Fibroblast of villous mesenchyme (primary cell): ENCODE data around the gene TCF12. TPM values are rescaled to one million over a fixed set of nuclear protein-coding genes. Genes with fewer than 3 reads are reported as not detected.

Experiments used
- DNase-seq: peaks from one replicate; pipeline ENCODE4 v3.0.0-alpha.2; 2010; ENCODE audit warnings: low read depth
- H3K4me3 ChIP-seq: 2 replicates; pipeline ENCODE4 v1.5.1; 2011; ENCODE audit warnings: low read depth, mild to moderate bottlenecking, low read length
- small RNA-seq: library from RNA; depleted of rRNA; stranded (forward); fragments of <200 nt; gene quantifications from one replicate; pipeline ENCODE3, GENCODE V24; 2012
- total RNA-seq: library from RNA; depleted of rRNA; stranded (reverse); fragments of >200 nt; gene quantifications from 2 replicates; pipeline ENCODE4 v1.2.3, GENCODE V29; 2012
- TF ChIP-seq, protein P1 (sequence below): IDR thresholded peaks from 2 replicates; pipeline ENCODE4 v1.5.1; 2012; ENCODE audit warnings: low read depth, mild to moderate bottlenecking, low read length; ENCODE audit not compliant: insufficient read depth

Gene TCF12
- total RNA-seq, 1 donor, result 110 TPM

DNA sequence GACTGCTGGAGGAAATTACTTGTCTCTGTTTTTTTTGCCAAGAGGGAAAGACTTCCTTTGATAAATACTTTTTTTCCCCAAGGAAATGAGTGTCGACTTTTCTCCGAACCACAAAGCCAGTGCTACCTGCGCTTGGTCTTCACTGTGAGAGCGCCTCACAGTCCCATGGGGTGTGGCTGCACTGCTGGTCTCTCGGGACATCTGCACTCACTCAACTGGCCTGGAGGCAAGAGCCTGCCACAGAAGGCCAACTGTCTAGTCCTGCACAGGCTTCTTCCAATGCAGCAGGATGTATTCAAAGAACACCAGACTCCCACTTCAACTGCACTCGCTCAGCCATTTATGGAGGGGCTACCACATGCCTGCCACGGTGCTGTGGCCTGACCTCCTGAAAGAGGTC is 417.3 kb downstream of the TCF12 start:
- no peak for DNase-seq
- H3K4me3 ChIP-seq, result no peak overlapping the region
- TF ChIP-seq, protein P1, sequence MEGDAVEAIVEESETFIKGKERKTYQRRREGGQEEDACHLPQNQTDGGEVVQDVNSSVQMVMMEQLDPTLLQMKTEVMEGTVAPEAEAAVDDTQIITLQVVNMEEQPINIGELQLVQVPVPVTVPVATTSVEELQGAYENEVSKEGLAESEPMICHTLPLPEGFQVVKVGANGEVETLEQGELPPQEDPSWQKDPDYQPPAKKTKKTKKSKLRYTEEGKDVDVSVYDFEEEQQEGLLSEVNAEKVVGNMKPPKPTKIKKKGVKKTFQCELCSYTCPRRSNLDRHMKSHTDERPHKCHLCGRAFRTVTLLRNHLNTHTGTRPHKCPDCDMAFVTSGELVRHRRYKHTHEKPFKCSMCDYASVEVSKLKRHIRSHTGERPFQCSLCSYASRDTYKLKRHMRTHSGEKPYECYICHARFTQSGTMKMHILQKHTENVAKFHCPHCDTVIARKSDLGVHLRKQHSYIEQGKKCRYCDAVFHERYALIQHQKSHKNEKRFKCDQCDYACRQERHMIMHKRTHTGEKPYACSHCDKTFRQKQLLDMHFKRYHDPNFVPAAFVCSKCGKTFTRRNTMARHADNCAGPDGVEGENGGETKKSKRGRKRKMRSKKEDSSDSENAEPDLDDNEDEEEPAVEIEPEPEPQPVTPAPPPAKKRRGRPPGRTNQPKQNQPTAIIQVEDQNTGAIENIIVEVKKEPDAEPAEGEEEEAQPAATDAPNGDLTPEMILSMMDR, result no peak

DNA sequence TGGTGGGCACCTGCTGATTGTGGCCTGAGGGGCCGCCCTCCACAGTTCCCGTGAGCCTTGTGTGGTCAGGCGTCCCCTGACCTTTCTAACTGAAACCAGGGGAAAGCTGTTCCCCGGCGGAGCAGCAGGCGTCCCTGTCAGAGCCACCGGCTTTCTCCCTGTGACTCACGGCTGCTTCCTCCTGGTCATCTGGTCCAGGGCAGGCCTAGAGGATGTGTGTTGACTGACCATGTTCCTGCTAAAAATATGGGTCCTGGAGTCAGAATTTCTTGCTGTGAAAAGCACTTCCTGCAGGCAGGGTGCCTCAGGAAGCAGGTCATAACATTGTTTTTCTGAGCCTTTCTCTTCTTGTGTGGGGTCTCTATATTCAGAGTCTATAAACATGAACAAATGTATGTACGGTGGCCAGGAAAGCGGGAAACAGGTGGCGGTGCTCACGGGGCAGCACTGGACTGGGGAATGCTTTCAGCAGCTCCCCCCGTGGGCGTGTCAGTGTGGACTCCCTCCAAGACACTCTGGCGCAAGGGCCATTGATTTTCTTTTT is 419.5 kb downstream of the TCF12 start:
- peak; percentile 44 for DNase-seq
- H3K4me3 ChIP-seq, result no peak overlapping the region
- TF ChIP-seq, protein P1, result peak; percentile 29

DNA sequence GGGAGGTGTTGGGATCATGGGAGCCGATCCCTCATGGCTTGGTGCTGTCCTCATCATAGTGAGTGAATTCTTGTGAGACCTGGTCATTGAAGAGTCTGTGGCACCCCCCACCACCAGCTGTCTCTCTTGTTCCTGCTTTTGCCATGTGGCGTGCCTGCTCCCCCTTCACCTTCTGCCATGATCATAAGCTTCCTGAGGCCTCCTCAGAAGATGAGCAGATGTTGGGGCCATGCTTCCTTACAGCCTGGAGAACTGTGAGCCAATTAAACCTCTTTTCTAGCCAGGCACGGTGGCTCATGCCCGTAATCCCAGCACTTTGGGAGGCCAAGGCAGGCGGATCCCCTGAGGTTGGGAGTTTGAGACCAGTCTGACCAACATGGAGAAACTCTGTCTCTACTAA is 420.9 kb downstream of the TCF12 start:
- H3K4me3 ChIP-seq, result no peak overlapping the region
- TF ChIP-seq, protein P1, result no peak
- DNase-seq, result no peak

Small RNA genes within 50 kb of the gene (small RNA-seq; reads per million reads assigned to genes)
- gene RF01210, result not detected

Other genes with a start within 250 kb of the TCF12 start
- gene ZNF280D, start 185.1 kb upstream of the TCF12 start, total RNA-seq, result 25.8 and 51.8 TPM in 2 replicates